GM12872 (cell line): Measurements from ENCODE around the gene KRTAP2-1.

Source experiments
- TF ChIP-seq, protein P1 (sequence below): IDR thresholded peaks from 3 replicates; pipeline ENCODE4 v1.5.1; 2011; ENCODE audit warnings: low read depth, mild to moderate bottlenecking, low read length, moderate library complexity; ENCODE audit not compliant: insufficient read depth

KRTAP2-1 gene

DNA sequence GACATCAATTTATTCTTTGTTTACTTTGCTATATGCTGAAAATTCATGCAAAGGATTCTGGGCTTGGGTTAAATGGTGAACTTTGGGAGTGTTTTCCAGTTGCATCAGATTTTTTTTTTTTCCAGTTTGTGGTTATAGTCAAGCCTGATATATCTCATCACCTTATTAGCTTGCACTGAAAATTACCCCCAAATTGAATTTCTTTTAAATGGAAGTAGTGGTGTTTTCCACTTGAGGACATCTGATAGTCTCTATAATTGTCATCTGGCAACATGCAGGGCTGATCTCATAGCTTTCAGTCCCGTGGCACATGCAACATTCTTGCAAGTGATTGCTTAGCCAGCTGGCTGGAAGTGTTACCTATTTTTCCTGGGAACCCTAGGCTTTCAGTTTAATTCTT, 33.5 kb downstream of the KRTAP2-1 start:
- TF ChIP-seq, protein P1, sequence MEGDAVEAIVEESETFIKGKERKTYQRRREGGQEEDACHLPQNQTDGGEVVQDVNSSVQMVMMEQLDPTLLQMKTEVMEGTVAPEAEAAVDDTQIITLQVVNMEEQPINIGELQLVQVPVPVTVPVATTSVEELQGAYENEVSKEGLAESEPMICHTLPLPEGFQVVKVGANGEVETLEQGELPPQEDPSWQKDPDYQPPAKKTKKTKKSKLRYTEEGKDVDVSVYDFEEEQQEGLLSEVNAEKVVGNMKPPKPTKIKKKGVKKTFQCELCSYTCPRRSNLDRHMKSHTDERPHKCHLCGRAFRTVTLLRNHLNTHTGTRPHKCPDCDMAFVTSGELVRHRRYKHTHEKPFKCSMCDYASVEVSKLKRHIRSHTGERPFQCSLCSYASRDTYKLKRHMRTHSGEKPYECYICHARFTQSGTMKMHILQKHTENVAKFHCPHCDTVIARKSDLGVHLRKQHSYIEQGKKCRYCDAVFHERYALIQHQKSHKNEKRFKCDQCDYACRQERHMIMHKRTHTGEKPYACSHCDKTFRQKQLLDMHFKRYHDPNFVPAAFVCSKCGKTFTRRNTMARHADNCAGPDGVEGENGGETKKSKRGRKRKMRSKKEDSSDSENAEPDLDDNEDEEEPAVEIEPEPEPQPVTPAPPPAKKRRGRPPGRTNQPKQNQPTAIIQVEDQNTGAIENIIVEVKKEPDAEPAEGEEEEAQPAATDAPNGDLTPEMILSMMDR = no peak

DNA sequence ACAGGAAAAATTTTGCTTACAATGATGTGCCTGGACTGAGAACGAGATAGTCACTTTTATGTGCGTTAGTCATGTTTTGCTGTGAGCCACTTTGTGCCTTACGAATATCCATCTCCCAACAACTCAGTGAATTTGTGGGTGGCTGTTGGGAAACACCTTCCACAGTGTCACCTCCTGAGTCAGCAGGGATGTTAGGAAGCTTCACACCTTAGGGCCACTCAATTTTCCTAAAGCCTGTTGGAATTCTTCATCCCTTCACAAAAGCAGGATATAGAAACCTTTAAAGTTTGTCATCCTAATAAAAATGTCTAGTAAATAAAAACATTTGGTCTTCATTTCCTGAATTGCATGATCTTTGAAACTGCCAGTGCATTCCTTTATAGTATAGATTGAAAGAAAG, 33.9 kb downstream of the KRTAP2-1 start:
- TF ChIP-seq, protein P1 = no peak

DNA sequence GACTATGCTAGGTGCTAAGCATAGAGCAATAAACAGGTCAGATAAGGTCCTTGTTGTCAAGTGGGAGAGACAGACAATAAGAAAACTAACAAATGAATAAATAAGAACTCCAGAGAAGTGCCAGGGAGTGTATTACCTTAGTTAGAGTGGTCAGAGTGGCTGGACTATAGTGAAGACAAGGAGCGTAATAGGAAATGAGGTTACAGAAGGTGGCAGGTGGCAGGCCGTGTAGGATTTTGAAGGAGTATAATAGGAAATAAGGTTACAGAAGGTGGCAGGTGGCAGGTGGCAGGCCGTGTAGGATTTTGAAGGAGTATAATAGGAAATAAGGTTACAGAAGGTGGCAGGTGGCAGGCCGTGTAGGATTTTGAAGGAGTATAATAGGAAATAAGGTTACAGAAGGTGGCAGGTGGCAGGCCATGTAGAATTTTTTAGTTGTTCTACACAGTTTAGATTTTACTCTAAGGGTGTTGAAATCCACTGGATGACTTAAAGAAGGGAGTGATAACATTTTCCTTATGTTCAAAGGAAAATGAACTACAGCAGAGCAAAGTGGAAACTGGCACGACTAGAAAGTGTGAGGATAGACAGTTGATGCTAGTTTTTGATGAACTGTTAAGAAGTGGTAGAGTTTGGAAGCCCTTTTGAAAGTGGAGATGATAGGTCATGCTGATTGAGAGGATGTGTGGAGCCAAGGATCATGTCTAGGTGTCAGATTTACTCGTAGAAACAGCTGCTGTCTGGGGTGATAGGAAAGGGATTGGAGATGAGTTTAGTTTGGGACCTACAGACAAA, 34.6 kb downstream of the KRTAP2-1 start:
- TF ChIP-seq, protein P1 = no peak

DNA sequence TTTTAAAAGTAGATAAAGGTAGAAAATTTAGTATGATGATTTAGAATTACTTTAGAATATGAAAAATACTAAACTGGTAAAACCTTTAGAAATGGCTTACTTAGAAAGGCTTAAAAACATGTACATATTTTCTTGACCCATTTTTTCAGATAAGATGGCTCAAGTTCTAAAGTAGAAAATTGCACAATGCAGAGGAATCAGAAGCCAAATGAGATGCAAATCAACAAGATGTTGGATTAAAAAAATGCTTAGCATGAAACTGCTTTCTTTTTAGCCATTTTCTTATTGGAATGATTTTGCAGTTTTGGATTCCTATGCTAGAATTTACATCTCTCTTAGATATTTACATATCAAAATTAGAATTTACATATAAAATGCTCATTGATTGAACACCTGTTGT, 36.7 kb downstream of the KRTAP2-1 start:
- TF ChIP-seq, protein P1 = no peak

DNA sequence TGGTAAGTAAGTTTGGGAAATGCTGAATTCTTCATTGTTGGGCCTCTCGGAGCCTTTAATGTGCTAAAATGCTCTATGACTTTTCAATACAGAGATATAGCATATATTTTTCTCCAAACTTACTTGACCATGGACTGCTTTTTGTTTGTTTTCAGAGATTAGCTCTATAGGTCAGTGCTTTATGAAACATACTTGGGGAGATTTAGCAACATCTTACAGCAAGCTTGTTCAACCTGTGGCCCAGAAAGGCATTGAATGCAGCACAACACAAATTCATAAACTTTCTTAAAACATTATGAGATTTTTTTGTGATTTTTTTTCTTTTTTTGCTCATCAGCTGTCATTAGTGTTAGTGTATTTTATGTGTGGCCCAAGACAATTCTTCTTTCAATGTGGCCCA, 37.2 kb downstream of the KRTAP2-1 start:
- TF ChIP-seq, protein P1 = no peak

DNA sequence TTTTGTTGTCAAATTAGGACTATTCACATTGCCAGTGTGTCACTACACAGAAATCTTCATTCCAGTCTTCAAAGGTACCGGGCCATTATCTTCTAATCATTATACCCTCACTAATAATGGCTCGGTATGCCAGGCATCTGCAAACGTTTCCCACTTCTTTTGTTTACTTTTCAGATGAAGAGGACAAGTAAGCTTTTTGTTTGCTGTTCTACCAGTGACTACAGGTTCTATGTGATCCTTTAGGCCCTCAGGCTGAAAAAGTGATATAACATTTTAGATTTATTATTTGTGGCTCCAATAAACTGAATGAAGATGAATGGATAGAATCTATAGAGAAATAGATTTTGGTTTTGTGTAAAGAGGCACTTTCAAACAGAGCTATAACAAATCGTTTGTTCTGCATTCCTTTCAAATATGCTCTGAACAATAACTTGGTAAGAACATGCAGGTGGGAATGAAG, 37.8 kb downstream of the KRTAP2-1 start:
- TF ChIP-seq, protein P1 = no peak

DNA sequence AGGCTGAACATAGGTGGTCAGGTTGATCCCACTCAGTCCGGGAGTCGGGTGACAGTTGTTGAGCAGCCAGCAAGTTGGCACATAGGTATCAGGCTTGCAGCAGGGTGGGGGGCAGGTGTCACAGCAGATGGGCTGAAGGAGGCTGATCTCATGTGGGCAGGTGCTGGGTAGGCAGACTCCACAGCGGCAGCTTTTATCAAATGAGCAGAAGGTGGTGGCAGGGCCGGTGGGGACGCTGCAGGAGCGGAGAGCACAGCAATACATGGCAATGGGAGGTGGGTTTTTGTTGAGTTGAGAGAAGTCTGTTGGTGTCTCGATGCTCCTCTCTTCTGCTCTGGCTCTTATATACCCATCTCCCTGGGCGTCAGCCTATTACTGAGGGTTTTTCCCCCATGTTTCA, 38.3 kb downstream of the KRTAP2-1 start, which contains the start of gene KRTAP3-1:
Gene KRTAP3-1, minus strand, starts transcription at position 318 of the 400 bp plus-strand sequence. Its CDS starts 54 bp downstream, at position 264.
- TF ChIP-seq, protein P1 = no peak
